ENCODE measurements around the gene SUCO. TPM values are rescaled to one million over a fixed set of nuclear protein-coding genes. Genes with fewer than 3 reads are reported as not detected.

SUCO gene
- total RNA-seq, 1 experiment from 2014 or later: 37.4 TPM

DNA sequence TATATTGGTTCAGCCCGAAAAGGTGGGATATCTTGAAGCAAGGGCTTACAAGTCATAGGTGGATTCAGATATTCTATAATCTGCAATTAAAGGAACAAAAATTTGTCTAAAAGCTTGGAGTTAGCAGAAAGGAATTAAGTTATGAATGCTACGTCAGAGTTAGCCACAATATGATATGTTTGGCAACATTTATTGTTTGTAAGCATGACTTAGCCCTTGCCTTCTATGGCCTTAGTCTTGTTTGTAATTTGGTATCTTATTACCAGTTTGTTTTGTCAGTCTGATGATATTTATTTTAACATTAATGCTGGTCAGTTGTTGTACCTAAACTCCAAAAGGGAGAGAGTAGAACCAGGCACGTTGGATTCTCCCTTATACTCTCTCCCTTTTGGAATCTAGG, 43.1 kb upstream of the SUCO start:
- H3K27me3 Mint-ChIP-seq (ENCODE audit: low read depth): no peaks in the 10 kb centered on the region; the same call in 1 of the 2 replicates
- no peak for DNase-seq (ENCODE audit: low spot score)
- no peak for ATAC-seq
- no peaks in the 10 kb centered on the region for H3K4me1 Mint-ChIP-seq
- TF ChIP-seq NR3C1 (CRISPR knock-in tag; conservative IDR thresholded peaks at IDR 0.05; ENCODE audit: low read depth) (no peak), TP53 (CRISPR knock-in tag; IDR thresholded peaks at IDR 0.05) (no peak), FOXJ3 (CRISPR knock-in tag; IDR thresholded peaks at IDR 0.05; ENCODE audit: borderline replicate concordance) (no peak), ZBTB43 (CRISPR knock-in tag; IDR thresholded peaks at IDR 0.05) (no peak), NR1H2 (CRISPR knock-in tag; IDR thresholded peaks at IDR 0.05) (no peak), ZNF263 (CRISPR knock-in tag; IDR thresholded peaks at IDR 0.05; ENCODE audit: low read depth) (no peak), KAT7 (CRISPR knock-in tag; IDR thresholded peaks at IDR 0.05; ENCODE audit: borderline replicate concordance) (no peak), E2F4 (CRISPR knock-in tag; IDR thresholded peaks at IDR 0.05; ENCODE audit: borderline replicate concordance, low read depth) (no peak), OVOL2 (CRISPR knock-in tag; IDR thresholded peaks at IDR 0.05; ENCODE audit: borderline replicate concordance) (no peak), TEAD1 (CRISPR knock-in tag; IDR thresholded peaks at IDR 0.05) (no peak), MYBL2 (CRISPR knock-in tag; IDR thresholded peaks at IDR 0.05) (no peak), RORB (CRISPR knock-in tag; IDR thresholded peaks at IDR 0.05) (no peak), ZNF232 (CRISPR knock-in tag; IDR thresholded peaks at IDR 0.05) (no peak), PREB (CRISPR knock-in tag; IDR thresholded peaks at IDR 0.05; ENCODE audit: borderline replicate concordance) (no peak)
- TF ChIP-seq, protein P1, sequence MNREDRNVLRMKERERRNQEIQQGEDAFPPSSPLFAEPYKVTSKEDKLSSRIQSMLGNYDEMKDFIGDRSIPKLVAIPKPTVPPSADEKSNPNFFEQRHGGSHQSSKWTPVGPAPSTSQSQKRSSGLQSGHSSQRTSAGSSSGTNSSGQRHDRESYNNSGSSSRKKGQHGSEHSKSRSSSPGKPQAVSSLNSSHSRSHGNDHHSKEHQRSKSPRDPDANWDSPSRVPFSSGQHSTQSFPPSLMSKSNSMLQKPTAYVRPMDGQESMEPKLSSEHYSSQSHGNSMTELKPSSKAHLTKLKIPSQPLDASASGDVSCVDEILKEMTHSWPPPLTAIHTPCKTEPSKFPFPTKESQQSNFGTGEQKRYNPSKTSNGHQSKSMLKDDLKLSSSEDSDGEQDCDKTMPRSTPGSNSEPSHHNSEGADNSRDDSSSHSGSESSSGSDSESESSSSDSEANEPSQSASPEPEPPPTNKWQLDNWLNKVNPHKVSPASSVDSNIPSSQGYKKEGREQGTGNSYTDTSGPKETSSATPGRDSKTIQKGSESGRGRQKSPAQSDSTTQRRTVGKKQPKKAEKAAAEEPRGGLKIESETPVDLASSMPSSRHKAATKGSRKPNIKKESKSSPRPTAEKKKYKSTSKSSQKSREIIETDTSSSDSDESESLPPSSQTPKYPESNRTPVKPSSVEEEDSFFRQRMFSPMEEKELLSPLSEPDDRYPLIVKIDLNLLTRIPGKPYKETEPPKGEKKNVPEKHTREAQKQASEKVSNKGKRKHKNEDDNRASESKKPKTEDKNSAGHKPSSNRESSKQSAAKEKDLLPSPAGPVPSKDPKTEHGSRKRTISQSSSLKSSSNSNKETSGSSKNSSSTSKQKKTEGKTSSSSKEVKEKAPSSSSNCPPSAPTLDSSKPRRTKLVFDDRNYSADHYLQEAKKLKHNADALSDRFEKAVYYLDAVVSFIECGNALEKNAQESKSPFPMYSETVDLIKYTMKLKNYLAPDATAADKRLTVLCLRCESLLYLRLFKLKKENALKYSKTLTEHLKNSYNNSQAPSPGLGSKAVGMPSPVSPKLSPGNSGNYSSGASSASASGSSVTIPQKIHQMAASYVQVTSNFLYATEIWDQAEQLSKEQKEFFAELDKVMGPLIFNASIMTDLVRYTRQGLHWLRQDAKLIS (CRISPR knock-in tag; IDR thresholded peaks at IDR 0.05; ENCODE audit: borderline replicate concordance): no peak
- TF ChIP-seq, protein P2, sequence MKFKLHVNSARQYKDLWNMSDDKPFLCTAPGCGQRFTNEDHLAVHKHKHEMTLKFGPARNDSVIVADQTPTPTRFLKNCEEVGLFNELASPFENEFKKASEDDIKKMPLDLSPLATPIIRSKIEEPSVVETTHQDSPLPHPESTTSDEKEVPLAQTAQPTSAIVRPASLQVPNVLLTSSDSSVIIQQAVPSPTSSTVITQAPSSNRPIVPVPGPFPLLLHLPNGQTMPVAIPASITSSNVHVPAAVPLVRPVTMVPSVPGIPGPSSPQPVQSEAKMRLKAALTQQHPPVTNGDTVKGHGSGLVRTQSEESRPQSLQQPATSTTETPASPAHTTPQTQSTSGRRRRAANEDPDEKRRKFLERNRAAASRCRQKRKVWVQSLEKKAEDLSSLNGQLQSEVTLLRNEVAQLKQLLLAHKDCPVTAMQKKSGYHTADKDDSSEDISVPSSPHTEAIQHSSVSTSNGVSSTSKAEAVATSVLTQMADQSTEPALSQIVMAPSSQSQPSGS (CRISPR knock-in tag; IDR thresholded peaks at IDR 0.05; ENCODE audit: borderline replicate concordance, low read depth): no peak
- TF ChIP-seq, protein P3, sequence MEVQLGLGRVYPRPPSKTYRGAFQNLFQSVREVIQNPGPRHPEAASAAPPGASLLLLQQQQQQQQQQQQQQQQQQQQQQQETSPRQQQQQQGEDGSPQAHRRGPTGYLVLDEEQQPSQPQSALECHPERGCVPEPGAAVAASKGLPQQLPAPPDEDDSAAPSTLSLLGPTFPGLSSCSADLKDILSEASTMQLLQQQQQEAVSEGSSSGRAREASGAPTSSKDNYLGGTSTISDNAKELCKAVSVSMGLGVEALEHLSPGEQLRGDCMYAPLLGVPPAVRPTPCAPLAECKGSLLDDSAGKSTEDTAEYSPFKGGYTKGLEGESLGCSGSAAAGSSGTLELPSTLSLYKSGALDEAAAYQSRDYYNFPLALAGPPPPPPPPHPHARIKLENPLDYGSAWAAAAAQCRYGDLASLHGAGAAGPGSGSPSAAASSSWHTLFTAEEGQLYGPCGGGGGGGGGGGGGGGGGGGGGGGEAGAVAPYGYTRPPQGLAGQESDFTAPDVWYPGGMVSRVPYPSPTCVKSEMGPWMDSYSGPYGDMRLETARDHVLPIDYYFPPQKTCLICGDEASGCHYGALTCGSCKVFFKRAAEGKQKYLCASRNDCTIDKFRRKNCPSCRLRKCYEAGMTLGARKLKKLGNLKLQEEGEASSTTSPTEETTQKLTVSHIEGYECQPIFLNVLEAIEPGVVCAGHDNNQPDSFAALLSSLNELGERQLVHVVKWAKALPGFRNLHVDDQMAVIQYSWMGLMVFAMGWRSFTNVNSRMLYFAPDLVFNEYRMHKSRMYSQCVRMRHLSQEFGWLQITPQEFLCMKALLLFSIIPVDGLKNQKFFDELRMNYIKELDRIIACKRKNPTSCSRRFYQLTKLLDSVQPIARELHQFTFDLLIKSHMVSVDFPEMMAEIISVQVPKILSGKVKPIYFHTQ (CRISPR knock-in tag; IDR thresholded peaks at IDR 0.05): no peak
- H3K36me3 Mint-ChIP-seq: no peaks in the 10 kb centered on the region
- no peaks in the 10 kb centered on the region for H3K9me3 Mint-ChIP-seq
- POLR2A ChIA-PET: no interaction called here
- H3K4me3 Mint-ChIP-seq: no peak overlapping the region
- H3K27ac Mint-ChIP-seq: no peak overlapping the region
- CTCF ChIA-PET: no interaction called here

Measured in WTC11 (cell line).